Measurements from ENCODE around the gene HABP2.
A peak's percentile ranks its signal among the peaks of the same experiment; 100 is the strongest.

The HABP2 gene

DNA sequence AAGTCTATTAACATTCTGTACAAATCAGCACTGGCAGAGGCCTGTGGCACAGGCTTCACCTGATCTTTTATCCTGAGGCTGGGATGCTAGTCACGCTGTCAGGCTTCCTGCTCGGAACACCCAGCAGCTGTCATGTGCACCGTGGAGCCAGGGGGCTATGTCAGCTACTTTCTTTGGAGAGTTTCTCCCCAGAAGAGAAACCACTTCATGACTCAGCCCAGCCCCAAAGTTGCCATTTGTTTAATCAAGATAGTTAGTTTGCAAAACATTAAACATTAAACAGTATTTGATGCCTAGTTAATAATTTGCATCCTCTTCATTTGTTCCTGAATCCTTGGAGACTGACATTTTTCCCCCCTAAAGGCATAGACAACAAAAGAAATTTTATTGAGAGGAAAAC lies at the start of gene HABP2:
Gene HABP2 (plus strand): TSS at position 353 of the 400 bp plus-strand sequence. CDS start 69 bp downstream, outside the sequence.
- DNase-seq = no peak

DNA sequence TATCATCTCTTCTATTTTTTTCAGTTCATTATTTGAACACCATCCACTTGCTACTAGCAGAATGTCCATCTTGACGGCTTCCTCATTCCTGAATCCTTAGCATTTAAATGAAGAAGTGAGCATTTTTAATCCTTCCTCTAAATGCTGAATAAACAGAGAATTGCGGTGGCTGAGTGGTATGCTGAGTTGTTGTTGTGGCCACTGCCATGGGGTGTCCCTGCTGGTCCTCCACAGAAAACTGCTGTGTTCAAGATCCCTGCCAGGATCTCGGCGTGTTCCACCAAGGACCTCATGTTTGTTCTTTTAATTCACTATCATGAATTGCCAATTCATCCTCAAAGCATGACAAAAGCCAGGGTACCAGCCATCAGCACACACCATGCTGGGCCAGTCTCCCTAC lies 48.9 kb upstream of the HABP2 start:
- DNase-seq = no peak

DNA sequence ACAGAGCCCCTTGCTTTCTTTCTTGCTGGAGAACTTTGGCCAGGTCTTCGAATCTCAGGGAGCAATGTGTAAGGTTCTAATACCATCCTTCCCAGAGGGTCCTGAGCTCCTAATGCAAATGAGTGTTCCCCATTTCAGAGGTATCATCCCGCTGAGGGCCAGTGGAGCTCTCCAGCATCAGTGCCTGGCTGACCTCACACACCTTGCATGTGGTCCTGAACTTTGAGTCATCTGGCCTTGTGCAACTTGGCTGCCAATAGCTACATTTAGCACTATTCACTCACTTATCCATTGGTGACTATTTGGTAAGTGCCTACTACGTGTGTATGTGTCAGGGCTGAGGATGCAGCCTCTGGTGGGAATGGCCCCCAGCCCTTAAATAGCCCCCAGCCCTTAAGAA lies 48.4 kb upstream of the HABP2 start:
- DNase-seq = no peak

DNA sequence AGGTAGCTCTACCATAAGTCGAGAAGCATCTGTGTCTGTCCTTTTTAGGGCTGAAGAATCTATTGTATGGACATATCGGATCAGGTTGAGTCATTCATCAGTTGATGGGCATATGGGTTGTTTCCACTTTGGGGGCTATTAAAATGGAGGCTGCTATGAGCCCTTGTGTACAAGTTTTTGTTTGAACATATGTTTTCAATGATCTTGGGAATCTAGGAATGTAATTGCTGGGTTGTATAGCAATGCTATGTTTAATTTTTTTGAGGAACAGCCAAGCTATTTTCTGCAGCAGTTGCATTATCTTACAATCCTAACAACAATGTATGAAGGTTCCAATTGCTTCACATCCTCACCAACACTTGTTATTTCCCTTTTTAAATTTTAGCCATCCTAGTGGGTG lies 46.4 kb upstream of the HABP2 start:
- no peak for DNase-seq

DNA sequence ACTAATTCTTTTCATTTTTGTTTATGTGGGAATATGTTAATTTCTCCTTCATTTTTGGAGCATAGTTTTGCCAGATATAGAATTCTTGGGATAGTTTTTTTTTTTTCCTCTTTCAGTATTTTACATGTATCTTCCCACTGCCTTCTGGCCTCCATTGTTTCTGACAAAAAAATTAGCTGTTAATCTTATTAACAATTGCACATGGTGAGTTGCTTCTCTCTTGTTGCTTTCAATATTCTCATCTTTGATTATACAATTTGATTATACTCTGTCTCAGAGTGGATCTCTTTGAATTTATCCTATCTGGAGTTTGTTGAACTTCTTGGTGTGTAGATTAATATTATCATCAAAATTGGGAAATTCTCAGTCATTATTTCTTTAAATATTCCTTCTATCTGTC lies 41.4 kb upstream of the HABP2 start:
- DNase-seq = no peak

DNA sequence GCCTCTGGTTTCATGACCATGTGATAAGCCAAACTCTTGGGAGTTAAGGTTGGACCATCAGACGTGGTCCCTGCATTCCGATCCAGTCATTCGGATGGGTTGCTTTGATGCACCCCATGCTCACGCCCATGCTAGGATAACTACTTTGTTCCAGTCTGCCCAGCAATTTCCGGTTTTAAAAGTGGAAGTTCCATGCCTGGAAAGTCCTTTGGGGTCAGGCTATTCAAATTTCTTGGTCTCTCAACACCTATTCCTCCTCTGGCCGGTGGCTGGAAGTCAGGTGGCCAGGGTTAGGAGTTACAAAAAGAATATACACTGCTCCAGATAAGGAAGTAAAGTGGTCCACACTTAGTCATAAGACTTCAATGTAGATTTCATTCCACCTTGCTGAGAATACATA lies 37.7 kb upstream of the HABP2 start:
- DNase-seq = no peak

DNA sequence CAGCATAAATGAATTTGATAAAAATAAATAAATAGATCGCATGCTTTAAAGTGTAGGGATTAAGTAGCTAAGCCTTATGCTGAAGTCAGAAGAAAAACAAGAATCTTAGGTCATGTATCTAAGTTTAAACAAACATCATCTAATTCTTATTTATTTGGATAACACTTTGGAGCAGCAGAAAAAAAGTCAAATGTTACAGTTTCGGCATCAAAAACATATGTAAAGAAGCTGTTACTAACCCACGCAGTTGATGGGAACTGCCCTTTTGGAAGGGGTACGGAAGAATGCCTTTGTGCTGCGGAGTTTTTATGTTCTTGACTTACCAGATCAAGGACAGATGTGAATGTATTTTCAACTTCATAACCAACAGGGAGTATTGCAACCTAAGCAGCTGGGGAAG lies 37.3 kb upstream of the HABP2 start:
- DNase-seq = no peak

DNA sequence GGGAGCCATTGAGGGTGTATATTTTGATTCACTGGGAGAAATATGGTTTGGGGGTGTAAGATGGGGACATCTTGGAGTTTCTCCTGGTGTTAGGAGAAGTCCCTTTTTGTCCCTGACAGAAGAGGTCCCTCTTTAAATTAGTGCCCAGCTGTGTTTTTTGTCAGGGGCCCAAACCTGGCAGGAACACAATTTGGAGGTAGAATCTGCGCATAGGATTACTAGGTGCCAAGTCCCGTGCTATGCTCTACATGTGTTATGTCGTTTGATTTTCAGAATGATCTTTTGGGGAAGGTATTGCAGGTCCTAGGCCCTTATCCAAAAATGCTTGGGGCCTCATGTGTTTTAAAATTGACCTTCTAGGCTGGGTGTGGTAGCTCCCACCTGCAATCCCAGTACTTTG lies 36.8 kb upstream of the HABP2 start:
- no peak for DNase-seq

DNA sequence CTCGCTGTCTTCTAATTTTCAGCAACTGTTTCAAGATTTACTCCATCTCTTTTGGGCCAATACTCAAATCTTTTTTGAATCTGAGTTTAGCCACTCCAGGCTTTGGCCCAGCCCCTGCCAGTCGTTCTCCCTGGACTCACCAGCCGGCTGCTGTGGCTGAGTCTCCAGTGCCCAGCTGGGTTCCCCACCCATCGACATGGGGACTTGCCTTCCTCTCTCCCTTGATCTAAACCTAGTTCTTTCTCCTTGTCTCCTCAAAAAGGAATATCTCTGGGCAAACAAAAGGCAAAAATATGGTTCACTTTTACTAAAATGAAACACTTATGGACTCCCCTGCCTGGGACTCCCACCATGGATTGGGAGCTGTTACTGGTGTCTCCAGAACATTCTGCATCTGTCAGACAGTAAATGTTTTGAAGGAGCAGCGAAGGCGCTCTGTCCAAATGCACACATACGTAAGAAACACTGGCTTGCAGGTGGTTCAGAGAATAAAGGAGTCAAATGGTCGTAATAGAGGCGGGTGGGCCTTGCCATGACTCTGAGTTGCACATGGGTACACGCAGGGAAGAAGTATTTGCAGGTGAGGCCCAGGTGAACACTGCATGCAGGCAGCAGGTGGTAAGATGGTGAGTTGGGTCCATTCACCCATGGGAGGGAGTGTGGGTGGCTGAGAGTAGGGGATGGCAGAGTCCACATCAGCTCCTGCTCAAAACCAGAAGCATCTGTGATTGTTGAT lies 35.5 kb upstream of the HABP2 start:
- DNase-seq = no peak

DNA sequence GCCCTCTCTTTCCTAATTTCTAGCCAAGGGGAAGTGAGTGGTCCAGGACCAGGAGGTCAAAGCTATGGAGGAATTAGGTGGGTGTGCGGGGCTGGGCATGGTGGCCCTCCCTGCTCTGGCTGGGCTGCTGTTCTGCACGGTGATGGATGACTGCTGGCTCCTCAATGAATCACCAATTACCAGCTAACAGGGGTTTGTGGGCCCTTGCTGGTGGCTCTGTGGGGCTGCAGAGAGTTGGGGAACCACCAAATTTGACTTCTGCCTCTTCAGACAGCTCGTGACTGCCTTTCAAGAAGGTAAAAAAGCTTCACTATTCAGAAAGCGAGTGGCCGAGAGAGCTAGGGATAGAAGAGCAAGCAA lies 35.0 kb upstream of the HABP2 start:
- DNase-seq = no peak

DNA sequence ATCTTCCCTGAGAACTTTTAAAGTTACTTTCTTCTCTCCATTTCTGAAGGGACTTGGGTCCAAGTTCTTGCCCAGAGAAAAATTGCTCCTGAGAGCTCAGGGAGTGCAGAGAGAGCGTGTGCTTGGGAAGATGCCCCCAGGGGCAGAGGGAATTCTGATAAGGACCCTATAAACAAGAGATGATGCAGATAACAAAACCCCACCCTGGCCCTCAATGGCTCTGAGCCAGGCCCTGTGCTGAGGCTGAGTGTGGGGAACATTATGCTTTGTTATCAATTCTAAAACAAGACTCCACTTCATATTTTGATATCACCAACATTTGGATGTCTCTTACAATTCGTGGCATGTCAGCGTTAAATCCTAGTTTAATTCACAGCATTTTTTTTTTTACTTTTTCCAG lies 34.4 kb upstream of the HABP2 start:
- DNase-seq = no peak

DNA sequence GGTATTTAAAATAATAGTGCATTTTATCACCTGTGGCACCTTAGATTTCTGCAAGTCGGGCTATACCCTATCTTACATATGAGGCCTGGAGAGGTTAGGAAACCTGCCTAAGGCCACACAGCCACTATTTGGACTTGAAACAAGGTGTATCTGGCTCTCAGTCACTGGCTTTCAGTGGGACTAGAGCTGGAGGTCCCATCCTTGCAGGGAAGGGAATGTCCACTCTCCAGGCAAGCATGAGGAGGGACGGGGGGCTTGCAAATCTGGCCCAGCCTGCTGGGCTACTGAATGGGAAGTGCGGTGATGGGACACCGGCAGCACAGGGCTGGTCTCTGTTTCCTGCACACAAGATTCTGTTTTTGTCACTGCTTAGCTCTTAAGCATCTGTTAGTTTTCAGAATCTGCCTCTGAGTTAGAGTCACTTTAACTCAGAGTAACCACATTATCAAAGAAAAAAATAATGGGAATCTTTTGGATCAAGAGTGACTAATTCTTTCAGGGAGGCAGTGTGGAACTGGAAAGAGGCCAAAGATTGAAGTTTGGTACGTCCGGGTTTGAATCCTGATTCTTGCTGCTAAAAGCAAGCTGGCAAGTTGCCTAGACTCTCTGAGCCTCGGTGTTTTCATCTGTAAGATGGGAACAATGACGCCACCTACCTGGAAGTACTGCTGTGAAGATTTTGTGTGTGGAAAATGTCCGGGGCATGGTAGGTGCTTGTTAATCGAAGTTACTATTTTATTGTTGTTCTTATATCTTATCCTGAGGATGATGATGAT lies 33.8 kb upstream of the HABP2 start:
- DNase-seq = no peak

DNA sequence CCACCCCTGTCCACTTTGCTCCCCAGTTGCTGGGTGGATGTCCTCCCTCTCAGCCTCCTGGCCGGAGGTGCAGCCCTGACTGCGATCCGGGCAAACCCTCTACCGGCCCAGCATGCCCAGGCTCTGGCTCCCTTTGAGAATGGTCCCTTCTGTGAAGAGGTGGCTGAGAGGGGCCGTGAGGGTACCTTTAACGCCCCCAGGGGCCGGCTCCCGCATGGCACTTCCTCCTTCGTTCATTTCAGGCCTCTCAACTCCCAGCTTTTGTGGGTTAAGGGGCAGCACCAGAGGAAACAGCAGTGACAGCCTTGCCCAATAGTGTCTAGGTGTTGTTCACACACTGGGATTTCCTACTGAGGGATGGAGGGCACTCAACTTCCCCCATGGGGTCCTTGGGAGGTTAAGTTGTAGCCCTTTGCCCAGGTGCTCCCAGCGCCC lies 33.2 kb upstream of the HABP2 start:
- no peak for DNase-seq

DNA sequence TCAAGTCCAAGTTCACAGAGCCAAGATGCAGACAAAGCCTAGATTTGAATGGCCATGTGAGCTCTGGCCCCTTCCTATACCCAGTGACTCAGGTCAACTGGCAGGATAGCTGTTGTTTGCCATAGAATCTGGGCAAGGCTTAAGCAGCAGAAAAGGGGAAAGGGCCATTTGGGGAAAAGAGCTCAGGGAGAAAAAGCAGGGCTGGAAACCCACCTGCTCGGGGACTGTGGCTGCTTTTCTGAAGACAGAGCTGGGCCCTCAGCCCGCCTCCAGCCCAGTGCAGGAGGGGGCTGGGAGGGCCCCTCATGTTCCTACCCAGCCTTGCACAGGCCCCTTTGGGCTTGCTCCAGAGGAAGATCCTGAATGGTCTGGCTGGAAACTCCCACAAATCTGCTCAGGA lies 32.6 kb upstream of the HABP2 start:
- DNase-seq = no peak

DNA sequence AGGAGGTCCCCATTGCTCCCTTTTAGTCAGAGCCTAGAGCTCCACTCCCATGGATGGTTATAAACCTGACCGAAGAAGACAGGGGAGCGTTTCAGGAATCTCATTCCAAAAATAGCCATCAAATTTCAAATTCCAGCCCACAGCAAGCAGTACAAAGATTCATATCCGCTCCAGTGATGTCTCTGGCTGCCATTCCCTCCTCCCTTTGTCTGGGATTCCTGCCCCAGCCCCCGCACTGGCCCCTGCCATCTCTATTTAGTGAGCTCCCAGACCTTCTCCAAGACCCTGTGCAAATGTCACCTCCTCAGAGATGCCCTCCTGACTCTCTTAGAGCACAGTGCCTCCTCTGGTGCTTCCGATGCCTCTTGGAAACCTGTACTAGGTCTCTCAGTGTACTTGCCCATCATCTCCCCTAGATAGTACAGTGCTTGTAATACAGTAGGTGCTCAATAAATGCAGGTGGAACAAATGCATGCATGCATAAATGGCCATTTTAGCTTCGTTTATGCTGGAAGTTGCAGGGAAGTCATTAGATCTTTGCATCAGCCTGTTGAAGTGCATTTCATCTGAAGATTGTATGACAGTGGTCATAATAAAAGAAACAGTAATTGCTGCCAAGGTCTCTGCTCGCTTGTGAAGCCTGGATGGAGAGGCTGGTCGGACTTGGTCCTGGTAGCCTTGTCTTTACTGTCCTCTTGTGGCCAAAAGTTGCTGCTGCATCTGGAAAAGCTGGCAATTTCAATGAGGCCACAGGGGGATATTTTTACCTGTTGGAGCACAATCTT lies 32.0 kb upstream of the HABP2 start:
- peak; percentile 3 for DNase-seq

DNA sequence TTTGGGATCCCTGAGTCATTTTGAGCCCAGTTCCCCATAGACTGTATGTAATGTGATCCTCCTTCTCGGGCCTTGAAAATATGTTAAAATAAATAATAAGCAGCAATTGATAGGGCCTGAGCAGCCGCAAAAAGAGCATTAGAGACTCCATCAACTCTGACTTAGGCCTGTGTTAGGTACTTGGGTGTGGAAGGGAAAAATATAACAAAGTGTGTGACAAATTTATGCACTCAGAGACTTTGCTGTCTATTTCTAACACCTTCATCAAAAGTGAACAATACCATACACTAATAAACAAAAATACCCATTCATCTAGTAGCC lies 31.4 kb upstream of the HABP2 start:
- DNase-seq = no peak

DNA sequence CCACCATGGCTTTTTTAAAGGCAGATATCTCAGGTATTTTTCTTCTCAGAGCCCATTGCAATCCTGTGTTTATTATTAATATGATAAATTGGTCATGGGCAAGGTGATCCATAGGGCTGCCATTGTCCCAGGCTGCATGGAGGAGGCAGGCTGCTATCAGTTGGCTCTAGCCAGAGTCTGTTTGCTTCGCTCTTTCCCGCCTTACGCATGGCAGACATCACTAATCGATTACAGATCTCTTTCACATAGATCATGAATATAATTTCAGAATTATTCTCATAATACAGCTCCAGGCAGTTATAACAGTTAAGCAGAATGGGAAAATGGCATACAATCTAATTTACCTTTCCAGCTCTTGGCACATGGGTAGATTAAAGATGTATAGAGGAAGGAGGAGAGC lies 30.4 kb upstream of the HABP2 start:
- DNase-seq = no peak

DNA sequence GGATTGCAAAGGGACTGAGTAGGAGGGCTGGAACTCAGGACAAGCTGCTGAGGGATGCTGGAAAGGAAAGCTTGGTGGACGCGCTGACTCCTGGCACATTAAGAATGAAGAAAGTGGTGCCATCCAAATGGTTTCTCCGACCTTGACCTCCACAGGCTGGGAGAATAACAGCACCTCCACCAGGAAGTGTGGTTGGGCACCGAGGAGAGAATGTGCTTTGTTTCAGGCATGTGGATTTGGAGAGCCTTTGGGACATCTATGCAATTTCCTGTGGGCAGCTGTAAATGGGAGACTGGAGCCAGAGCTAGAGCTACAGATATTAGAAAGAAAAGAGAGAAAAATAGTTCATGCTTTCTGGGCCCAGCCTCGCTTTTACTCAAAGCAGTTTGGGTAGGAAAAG lies 29.8 kb upstream of the HABP2 start:
- no peak for DNase-seq

DNA sequence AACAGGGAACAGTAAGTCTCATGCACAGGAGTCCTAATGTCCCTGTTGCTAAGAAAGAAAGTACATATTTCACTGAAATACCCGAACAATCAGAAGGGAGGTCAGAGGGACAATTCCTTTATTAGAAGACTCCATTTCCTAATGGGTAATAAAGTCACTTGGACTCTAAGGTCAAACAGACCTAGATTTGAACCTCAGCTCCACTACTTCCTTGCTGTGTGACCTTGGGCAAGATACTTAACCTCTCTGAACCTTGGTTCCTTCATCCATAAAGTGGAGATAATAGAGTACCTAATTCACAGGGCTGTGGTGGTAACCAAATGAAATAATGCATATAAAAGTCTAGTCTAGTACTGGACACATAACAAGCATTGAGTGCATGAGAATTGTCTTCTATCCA lies 29.2 kb upstream of the HABP2 start:
- no peak for DNase-seq

DNA sequence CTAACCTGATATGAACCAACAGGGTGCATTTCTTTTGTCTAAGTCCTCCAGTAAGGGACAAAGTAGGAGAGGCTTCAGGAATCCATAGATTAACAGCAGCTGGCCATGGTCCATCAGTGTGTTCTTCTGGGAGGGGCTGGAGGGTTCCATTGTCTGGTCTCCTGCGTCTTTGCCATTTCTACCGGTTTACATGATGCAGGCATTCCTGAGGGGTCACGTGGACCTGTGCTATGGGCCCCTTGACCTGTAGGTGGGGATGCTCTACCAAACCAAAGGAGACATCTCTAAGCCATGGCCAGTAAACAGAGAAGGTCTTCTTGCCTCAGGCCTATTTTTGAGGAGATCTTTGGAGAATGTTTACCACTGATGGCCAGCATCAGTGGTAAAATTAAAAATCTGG lies 28.7 kb upstream of the HABP2 start:
- DNase-seq = no peak

DNA sequence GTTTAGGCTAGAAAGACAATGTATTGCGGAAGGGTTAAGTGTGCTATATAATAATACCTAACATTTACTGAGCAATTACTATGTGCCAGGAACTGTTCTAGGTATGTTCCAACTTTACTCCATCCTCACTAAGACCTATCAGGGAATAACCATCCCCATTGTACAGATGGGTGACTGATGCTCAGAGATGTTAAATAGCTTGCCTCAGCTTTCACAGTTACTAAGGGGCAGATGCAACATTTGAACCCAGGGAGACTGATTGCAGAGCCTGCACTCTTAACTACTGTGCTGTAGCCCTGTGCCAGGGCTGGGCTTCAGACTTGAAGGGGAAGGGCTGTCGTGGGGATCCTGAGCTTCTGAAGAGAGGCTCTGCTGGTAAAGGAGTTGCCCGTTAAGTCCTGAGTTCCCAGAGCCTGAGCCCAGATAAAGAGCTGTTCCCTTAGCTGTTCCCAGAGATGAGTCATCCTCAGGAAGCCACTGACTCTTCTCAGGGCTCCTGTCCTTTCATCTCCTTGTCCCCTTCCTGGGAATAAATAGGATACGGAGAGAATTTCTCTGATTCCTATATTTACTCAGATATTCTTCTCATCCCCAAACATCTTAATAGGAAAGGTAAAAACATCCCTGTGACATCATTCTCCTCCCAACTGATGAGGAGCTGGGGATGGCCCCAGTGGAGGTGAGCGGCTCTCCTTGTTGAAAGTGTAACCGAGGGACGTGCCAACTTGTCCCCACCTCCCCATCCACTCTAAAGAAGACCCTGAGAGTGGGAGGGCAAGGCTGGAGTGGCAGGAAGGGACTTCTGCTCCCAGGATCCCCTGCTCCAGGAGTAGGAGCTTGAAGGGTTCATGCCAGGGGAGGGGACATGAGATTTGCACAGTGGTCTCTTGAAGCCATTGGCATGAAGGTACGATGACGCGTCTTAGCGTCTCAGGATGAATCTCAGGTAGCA lies 28.0 kb upstream of the HABP2 start:
- no peak for DNase-seq

DNA sequence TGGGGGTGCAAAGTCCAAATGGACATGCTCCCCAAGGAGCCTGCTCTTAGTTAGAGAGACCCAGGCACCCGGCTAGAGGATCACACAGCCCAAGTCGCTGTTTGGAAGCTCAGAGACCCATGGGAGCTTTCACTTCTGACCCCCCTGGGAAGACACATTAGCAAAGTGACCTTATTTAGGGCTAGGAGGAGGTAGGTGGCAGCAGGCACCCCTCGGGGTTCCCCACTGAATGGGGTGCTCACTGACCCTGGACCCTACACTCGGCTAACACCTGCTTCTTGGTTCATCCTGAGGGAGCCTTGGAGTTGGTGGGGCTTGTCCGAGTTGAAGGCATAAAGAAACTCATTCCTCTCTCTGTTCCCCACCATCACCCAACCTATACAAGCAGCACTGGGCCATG lies 27.1 kb upstream of the HABP2 start:
- DNase-seq = no peak
